ENCODE data around the gene NDE1.

- no peak for TF ChIP-seq CTCF (IDR thresholded peaks at IDR 0.05; ENCODE audit: extremely low read depth in 1 of 2, insufficient read depth in 1 of 2, low read depth in 1 of 2, low read length in 2 of 2)
- no peak for TF ChIP-seq POLR2A (IDR thresholded peaks at IDR 0.05; ENCODE audit: low read depth, low read length)
- no peak for TF ChIP-seq EZH2 (IDR thresholded peaks at IDR 0.05; ENCODE audit: borderline replicate concordance, low read depth, low read length, severe bottlenecking)
- no peak for TF ChIP-seq POLR2AphosphoS5 (IDR thresholded peaks at IDR 0.05; ENCODE audit: insufficient read depth, low read depth, low read length)
Observed at GRCh38 chr16:15694499-15694898, 44.5 kb downstream of the NDE1 start.

Data from endothelial cell of umbilical vein (primary cell).